Keratinocyte (primary cell): ENCODE results near the gene PLB1. TPM values are rescaled to one million over a fixed set of nuclear protein-coding genes. Genes with fewer than 3 reads are reported as not detected.
A peak's percentile ranks its signal among the peaks of the same experiment; 100 is the strongest.

ENCODE experiments used
- DNase-seq: peaks from one replicate; pipeline ENCODE4 v3.0.0-alpha.2; 2011; ENCODE audit warnings: low read depth, missing footprints, low spot score
- FAIRE-seq: peaks from 2 replicates; lab custom pipeline; 2011; peaks lifted over from hg19 to GRCh38; lab: Jason Lieb, UNC
- H2AFZ ChIP-seq: 2 replicates; pipeline ENCODE4 v1.6.0; 2012; ENCODE audit warnings: low read length, control low read depth, inconsistent platforms; ENCODE audit not compliant: control insufficient read depth
- H3K27ac ChIP-seq: 2 replicates; pipeline ENCODE4 v1.5.1; 2011; ENCODE audit warnings: low read length; ENCODE audit not compliant: control insufficient read depth, insufficient read depth
- H3K27me3 ChIP-seq: 3 replicates; pipeline ENCODE4 v1.6.0; 2011; ENCODE audit warnings: low read length; ENCODE audit not compliant: control insufficient read depth, insufficient read depth; ENCODE audit errors: extremely low read depth
- H3K36me3 ChIP-seq, 2 experiments: 2 replicates in 1 of 2; 3 replicates in 1 of 2; pipeline ENCODE4 v1.5.1; 2011; ENCODE audit warnings: low read length in 2 of 2, mild to moderate bottlenecking in 1 of 2; ENCODE audit not compliant: control insufficient read depth in 2 of 2, insufficient read depth in 2 of 2; ENCODE audit errors: extremely low read depth in 1 of 2
- H3K4me1 ChIP-seq: 3 replicates; pipeline ENCODE4 v1.5.1; 2011; ENCODE audit warnings: low read length; ENCODE audit not compliant: control insufficient read depth, insufficient read depth; ENCODE audit errors: extremely low read depth
- H3K4me2 ChIP-seq: 3 replicates; pipeline ENCODE4 v1.6.0; 2011; ENCODE audit warnings: low read depth, low read length; ENCODE audit not compliant: control insufficient read depth, insufficient read depth; ENCODE audit errors: extremely low read depth
- H3K4me3 ChIP-seq, 3 experiments: fragments of 200-600 bp in 1 of 3; sonication (generic) in 1 of 3; 2 replicates in 2 of 3; 3 replicates in 1 of 3; pipeline ENCODE4 v1.5.1; 2011 to 2016; ENCODE audit warnings: low read length in 3 of 3, mild to moderate bottlenecking in 3 of 3, control low read depth in 2 of 3, inconsistent platforms in 1 of 3, low read depth in 1 of 3, mixed read lengths in 1 of 3, mixed run types in 1 of 3, moderate library complexity in 1 of 3; ENCODE audit not compliant: control insufficient read depth in 2 of 3, insufficient read depth in 2 of 3; ENCODE audit errors: extremely low read depth in 1 of 3
- H3K79me2 ChIP-seq: 2 replicates; pipeline ENCODE4 v1.6.0; 2012; ENCODE audit warnings: low read length; ENCODE audit not compliant: control insufficient read depth, insufficient read depth
- H3K9ac ChIP-seq: 3 replicates; pipeline ENCODE4 v1.6.0; 2011; ENCODE audit warnings: low read length; ENCODE audit not compliant: control insufficient read depth, insufficient read depth; ENCODE audit errors: extremely low read depth
- H3K9me1 ChIP-seq: 3 replicates; pipeline ENCODE4 v1.6.0; 2011; ENCODE audit warnings: low read length; ENCODE audit not compliant: control insufficient read depth, insufficient read depth; ENCODE audit errors: extremely low read depth
- H3K9me3 ChIP-seq: 2 replicates; pipeline ENCODE4 v1.5.1; 2012; ENCODE audit warnings: low read depth, low read length; ENCODE audit not compliant: control insufficient read depth
- H4K20me1 ChIP-seq: 3 replicates; pipeline ENCODE4 v1.6.0; 2011; ENCODE audit warnings: low read length; ENCODE audit not compliant: control insufficient read depth, insufficient read depth; ENCODE audit errors: extremely low read depth
- EZH2 ChIP-seq: IDR thresholded peaks from one replicate; pipeline ENCODE4 v1.6.1; 2012; ENCODE audit warnings: inconsistent platforms, mild to moderate bottlenecking, low read length, moderate library complexity
- dilution Hi-C: fragments of 300-500 bp; cut with MboI; formaldehyde crosslinking; loops from one replicate; pipeline ENCODE4 v1.7.0; 2020; ENCODE audit warnings: low sequenced_read_pairs; ENCODE audit not compliant: extremely low pct_ligation_motif_present
- polyA plus RNA-seq, 5 experiments: library from polyadenylated mRNA; depleted of rRNA in 3 of 5; stranded (reverse) in 3 of 5; stranded (forward) in 1 of 5; unstranded in 1 of 5; fragments of >200 nt; gene quantifications; 1 replicate in 1 of 5; 2 replicates in 3 of 5; 3 replicates in 1 of 5; pipeline versions ENCODE4 v1.2.1 to v1.2.3, GENCODE V29; 2011 to 2012; ENCODE audit warnings: missing spikeins in 2 of 5, low read depth in 1 of 5, low replicate concordance in 1 of 5
- TF ChIP-seq, protein P1 (sequence below), 3 experiments: IDR thresholded peaks in 1 of 3; conservative IDR thresholded peaks in 1 of 3; optimal IDR thresholded peaks in 1 of 3; 2 replicates in 2 of 3; 3 replicates in 1 of 3; pipeline versions ENCODE3 to v1.5.1; 2011; ENCODE audit warnings: low read length in 3 of 3, mild to moderate bottlenecking in 3 of 3, moderate library complexity in 2 of 3, control low read depth in 1 of 3, inconsistent platforms in 1 of 3; ENCODE audit not compliant: insufficient read depth in 2 of 3; ENCODE audit errors: extremely low read depth in 1 of 3

Gene PLB1
- polyA plus RNA-seq, 1 donor (not counting 4 experiments of a cell fraction or from before 2014, with no cell fraction given) = 6.7 TPM

DNA sequence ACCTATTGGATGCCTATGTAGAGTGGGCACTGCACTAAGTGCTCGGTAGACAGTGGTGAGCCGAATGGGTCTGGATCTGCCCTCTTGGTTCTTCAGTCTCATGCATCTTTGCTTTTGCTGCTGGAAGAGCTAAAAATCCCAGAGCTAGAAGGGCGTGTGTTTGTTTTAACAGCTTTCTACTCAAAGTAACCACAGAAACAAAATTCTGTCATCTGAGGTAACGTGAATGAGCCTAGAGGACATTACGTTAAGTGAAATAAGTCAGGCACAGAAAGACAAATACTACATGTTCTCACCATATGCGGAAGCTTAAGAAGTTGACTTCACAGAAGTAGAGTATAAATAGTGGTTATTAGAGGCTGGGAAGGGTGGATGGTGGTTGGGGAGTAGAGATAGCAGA, 119.8 kb downstream of the PLB1 start:
- dilution Hi-C loops = no loop called here
- Histone ChIP-seq H3K36me3 (no peaks in the 10 kb centered on the region), H3K4me1 (peaks cover 67% of the 10 kb centered on the region), H2AFZ (no peak overlapping the region), H3K9me1 (no peaks in the 10 kb centered on the region), H4K20me1 (no peaks in the 10 kb centered on the region), H3K4me3 (no peak overlapping the region), H3K9ac (no peak overlapping the region), H3K27me3 (no peaks in the 10 kb centered on the region), H3K9me3 (no peaks in the 10 kb centered on the region), H3K4me2 (no peak overlapping the region), H3K79me2 (no peaks in the 10 kb centered on the region), H3K27ac (no peak overlapping the region)
- peak; percentile 20 for FAIRE-seq
- no peak for DNase-seq
- TF ChIP-seq, protein P1, sequence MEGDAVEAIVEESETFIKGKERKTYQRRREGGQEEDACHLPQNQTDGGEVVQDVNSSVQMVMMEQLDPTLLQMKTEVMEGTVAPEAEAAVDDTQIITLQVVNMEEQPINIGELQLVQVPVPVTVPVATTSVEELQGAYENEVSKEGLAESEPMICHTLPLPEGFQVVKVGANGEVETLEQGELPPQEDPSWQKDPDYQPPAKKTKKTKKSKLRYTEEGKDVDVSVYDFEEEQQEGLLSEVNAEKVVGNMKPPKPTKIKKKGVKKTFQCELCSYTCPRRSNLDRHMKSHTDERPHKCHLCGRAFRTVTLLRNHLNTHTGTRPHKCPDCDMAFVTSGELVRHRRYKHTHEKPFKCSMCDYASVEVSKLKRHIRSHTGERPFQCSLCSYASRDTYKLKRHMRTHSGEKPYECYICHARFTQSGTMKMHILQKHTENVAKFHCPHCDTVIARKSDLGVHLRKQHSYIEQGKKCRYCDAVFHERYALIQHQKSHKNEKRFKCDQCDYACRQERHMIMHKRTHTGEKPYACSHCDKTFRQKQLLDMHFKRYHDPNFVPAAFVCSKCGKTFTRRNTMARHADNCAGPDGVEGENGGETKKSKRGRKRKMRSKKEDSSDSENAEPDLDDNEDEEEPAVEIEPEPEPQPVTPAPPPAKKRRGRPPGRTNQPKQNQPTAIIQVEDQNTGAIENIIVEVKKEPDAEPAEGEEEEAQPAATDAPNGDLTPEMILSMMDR (optimal IDR thresholded peaks at IDR 0.05 in 1 of 3, IDR thresholded peaks at IDR 0.05 in 1 of 3, conservative IDR thresholded peaks at IDR 0.05 in 1 of 3; ENCODE audit: extremely low read depth in 1 of 3, insufficient read depth in 2 of 3, low read length in 3 of 3) = no peak
- TF ChIP-seq EZH2 = no peak

DNA sequence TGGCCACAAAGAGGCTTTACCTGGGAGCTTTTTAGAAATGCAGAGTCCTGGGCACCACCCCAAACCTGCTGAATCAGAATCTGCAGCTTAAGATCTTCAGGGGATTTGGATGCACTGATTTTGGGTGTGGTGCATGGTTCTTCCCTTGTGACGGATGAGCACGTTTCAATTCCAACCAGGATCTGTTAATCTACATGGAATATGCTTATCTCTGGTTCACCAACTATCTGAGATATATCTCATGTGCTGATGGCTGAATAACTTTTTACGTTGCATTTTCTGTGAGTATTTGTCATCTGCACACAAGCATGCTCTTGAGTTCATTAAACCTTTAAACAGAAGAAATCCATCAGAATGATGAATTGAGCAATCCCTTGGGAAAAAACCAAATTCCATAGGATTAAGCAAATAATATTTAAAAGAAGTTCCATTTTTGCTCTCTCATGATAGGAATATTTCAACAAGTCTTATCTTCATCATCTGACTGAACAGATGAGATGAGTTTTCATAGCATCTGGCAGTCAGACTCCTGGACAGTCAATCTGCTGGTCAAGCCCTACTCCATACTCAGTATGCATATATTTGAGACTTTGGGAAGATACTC, 120.6 kb downstream of the PLB1 start:
- H3K4me1 ChIP-seq = peaks cover 67% of the 10 kb centered on the region

More for the DNA sequence above, 120.6 kb downstream of the PLB1 start:
- Histone ChIP-seq H4K20me1 (no peaks in the 10 kb centered on the region), H3K27me3 (no peaks in the 10 kb centered on the region), H3K9ac (no peak overlapping the region), H2AFZ (no peak overlapping the region), H3K9me3 (no peaks in the 10 kb centered on the region), H3K36me3 (no peaks in the 10 kb centered on the region), H3K79me2 (no peaks in the 10 kb centered on the region), H3K9me1 (no peaks in the 10 kb centered on the region), H3K27ac (no peak overlapping the region), H3K4me3 (no peak overlapping the region), H3K4me2 (peak overlapping the region; percentile 39)
- dilution Hi-C loops = no loop called here
- TF ChIP-seq, protein P1 (optimal IDR thresholded peaks at IDR 0.05 in 1 of 3, IDR thresholded peaks at IDR 0.05 in 1 of 3, conservative IDR thresholded peaks at IDR 0.05 in 1 of 3; ENCODE audit: extremely low read depth in 1 of 3, insufficient read depth in 2 of 3, low read length in 3 of 3) = no peak
- TF ChIP-seq EZH2 = no peak
- FAIRE-seq (no peak), DNase-seq (no peak)
